PFSK-1 (cell line): ENCODE measurements around the gene ABCC4.

ENCODE experiments used
- FOXP2 ChIP-seq: optimal IDR thresholded peaks from 2 replicates; pipeline ENCODE3; 2011; ENCODE audit warnings: borderline replicate concordance, control low read depth, inconsistent platforms; ENCODE audit not compliant: insufficient read depth; ENCODE audit errors: extremely low read length, extremely low read depth
- POLR2AphosphoS5 ChIP-seq: IDR thresholded peaks from 2 replicates; pipeline ENCODE4 v1.6.1; 2012; ENCODE audit warnings: low read depth, mild to moderate bottlenecking, control low read depth, low read length, moderate library complexity
- REST ChIP-seq, 2 experiments: IDR thresholded peaks; 2 replicates each; pipeline versions ENCODE4 v1.6.1 to v1.8.0; 2011 to 2012; ENCODE audit warnings: low read depth in 2 of 2, low read length in 2 of 2, control low read depth in 1 of 2, inconsistent platforms in 1 of 2, mild to moderate bottlenecking in 1 of 2, moderate library complexity in 1 of 2; ENCODE audit not compliant: insufficient read depth in 1 of 2
- SIN3A ChIP-seq: IDR thresholded peaks from 2 replicates; pipeline ENCODE4 v1.6.1; 2012; ENCODE audit warnings: mild to moderate bottlenecking, low read length, moderate library complexity, borderline replicate concordance; ENCODE audit not compliant: insufficient read depth
- TAF1 ChIP-seq: IDR thresholded peaks from 2 replicates; pipeline ENCODE4 v1.6.1; 2012; ENCODE audit warnings: low read length, control low read depth, borderline replicate concordance; ENCODE audit not compliant: insufficient read depth

ABCC4 gene

GRCh38 chr13:95246292-95247082 is 54.8 kb downstream of the ABCC4 start:
- no peak for TF ChIP-seq FOXP2
- TF ChIP-seq POLR2AphosphoS5: no peak

DNA sequence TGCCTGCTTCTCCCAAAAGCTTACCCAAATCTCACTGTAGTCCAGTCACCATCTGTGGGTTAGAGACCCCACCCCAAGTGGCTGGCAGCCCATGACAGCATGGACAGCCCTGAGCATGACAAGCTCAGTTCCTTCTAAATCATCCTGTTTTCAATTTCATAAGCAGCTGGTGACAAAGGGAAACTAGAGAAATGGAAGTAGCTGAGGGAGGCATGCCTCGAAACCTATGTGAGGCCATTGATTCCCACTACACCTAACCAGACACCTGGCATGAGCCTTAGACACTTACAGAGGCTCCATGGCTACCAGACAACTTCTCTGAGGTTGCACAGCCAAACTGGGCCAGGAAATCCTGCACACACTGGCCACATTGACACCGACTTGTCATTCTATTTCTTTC is 56.2 kb downstream of the ABCC4 start:
- no peak for TF ChIP-seq TAF1
- no peak for TF ChIP-seq REST (IDR thresholded peaks at IDR 0.05; ENCODE audit: insufficient read depth in 1 of 2, low read depth in 2 of 2, low read length in 2 of 2)
- no peak for TF ChIP-seq POLR2AphosphoS5
- no peak for TF ChIP-seq FOXP2
- no peak for TF ChIP-seq SIN3A

DNA sequence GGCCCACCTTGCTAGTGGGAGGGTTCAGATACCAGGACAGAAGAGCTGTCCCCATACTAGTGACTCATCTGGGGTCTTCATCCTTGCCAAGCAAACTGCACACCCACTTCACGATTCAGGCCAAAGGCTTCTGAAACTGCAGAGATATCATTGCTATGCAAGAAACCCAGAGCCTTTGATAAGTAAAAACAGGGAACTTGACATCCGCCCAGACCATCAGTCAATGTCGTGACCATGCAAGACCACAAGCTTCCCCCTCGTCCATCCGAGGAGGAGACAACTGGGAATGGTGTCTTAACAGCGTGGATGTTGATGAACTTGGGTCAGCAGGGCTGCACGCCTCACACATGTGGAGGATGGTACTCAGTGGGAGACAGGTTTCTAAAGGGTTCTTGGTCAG is 58.0 kb downstream of the ABCC4 start:
- TF ChIP-seq POLR2AphosphoS5 (no peak), SIN3A (no peak), TAF1 (no peak), FOXP2 (no peak), REST (IDR thresholded peaks at IDR 0.05; ENCODE audit: insufficient read depth in 1 of 2, low read depth in 2 of 2, low read length in 2 of 2) (no peak)

DNA sequence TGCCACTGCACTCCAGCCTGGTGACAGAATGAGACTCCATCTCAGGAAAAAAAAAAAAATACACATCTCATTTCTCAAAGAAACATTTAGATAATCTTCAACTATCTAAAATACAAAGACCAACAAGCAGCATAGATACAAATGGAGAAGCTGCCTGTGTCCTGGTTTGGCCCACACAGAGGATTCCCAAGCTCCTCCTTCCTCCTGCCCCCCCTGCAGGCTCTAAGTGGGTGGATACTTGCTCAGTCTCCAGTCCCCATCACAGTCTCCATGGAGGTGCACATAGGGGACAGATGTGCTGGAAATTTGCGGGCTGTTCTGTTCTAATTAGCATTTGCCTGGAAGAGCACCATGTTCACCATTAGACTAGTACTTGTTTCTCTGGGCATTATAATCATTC is 59.9 kb downstream of the ABCC4 start:
- no peak for TF ChIP-seq TAF1
- no peak for TF ChIP-seq REST (IDR thresholded peaks at IDR 0.05; ENCODE audit: insufficient read depth in 1 of 2, low read depth in 2 of 2, low read length in 2 of 2)
- no peak for TF ChIP-seq SIN3A
- TF ChIP-seq FOXP2: no peak
- no peak for TF ChIP-seq POLR2AphosphoS5

- no peak for TF ChIP-seq TAF1
- no peak for TF ChIP-seq FOXP2
- TF ChIP-seq POLR2AphosphoS5: no peak
- no peak for TF ChIP-seq REST (IDR thresholded peaks at IDR 0.05; ENCODE audit: insufficient read depth in 1 of 2, low read depth in 2 of 2, low read length in 2 of 2)
- no peak for TF ChIP-seq SIN3A
These were observed 62.0 kb downstream of the ABCC4 start for GRCh38 chr13:95239283-95239682.
